HK-2 (cell line): Measurements from ENCODE around the gene PARP1.

Source experiments
- DNase-seq: peaks from one replicate; pipeline ENCODE4 v3.0.0-alpha.2; 2018; ENCODE audit not compliant: unreplicated experiment

Gene PARP1

GRCh38 chr1:226405411-226405988 lies 2.4 kb downstream of the PARP1 start:
- DNase-seq, result no peak

- DNase-seq, result no peak
These were observed 3.0 kb downstream of the PARP1 start for GRCh38 chr1:226404904-226405222.

GRCh38 chr1:226404063-226404903 lies 3.6 kb downstream of the PARP1 start:
- no peak for DNase-seq

- DNase-seq, result peak; percentile 64
These were observed 4.5 kb downstream of the PARP1 start for GRCh38 chr1:226403201-226404034.

- DNase-seq, result no peak
These were observed 5.1 kb downstream of the PARP1 start for GRCh38 chr1:226402739-226403165.

GRCh38 chr1:226401355-226402303 lies 6.3 kb downstream of the PARP1 start:
- no peak for DNase-seq

DNA sequence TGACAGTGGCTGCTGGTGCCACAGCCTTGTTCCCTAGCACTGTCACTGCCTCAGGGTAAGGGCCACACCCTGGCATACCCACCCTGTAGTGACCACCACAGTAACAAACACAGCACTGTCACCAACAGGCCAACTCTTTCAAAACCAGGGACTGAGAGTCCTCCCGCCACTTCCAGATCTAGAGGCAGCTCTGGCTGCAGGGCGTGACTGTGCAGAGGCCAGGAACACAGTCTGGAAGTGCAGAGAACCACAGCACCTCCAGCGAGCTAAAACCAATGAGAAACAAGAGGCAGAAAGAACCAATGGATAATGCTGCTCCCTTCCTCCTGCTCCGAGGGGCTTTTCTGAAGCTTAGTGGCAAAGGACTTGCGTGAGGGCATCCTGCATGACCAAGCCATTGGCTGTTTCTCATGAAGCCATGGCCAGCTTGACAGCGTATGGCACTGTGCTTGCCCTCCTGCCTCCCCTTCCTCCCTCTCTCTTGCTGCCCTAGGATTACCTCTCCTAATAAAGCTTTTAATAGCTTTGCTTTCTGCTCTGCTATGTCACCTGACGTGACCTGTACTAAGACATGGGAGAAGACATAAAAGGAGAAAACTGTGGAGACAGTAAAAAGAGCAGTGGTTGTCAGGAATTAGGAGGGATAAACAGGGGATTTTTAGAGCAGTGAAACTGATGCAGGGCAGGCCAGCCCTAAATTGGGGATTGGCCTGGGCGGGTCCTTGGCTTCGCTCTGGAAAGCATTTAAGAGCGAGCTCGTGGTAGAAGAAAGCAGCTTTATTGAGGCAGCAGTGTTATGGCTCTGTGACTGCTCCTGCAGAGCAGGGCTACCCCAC lies 7.2 kb downstream of the PARP1 start:
- no peak for DNase-seq

- no peak for DNase-seq
These were observed 9.8 kb downstream of the PARP1 start for GRCh38 chr1:226397955-226398636.

GRCh38 chr1:226397011-226397926 lies 10.6 kb downstream of the PARP1 start:
- DNase-seq, result no peak

GRCh38 chr1:226395753-226396152 lies 12.1 kb downstream of the PARP1 start:
- DNase-seq, result no peak

- no peak for DNase-seq
These were observed 13.4 kb downstream of the PARP1 start for GRCh38 chr1:226394462-226394861.

DNA sequence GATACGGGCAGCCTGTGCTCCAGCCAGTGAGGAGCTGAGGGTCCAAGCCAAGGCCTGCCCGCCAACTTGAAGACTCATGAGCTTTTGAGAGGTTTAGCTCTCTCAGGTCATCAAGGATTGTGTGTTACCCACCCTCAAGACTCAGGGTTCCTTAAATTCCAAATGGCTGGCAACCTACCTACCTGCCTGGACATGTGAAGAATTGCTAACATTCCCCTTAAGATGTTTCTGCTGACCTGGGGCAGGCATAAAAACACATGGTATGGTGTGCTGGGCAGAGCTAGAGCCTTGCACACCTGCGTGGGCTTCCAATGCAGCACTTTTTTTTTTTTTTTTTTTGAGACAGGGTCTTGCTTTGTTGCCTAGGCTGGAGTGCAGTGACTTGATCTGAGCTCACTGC lies 17.2 kb downstream of the PARP1 start:
- DNase-seq, result no peak

- no peak for DNase-seq
These were observed 19.8 kb downstream of the PARP1 start for GRCh38 chr1:226388131-226388530.

- no peak for DNase-seq
These were observed 23.2 kb downstream of the PARP1 start for GRCh38 chr1:226384717-226385116.

DNA sequence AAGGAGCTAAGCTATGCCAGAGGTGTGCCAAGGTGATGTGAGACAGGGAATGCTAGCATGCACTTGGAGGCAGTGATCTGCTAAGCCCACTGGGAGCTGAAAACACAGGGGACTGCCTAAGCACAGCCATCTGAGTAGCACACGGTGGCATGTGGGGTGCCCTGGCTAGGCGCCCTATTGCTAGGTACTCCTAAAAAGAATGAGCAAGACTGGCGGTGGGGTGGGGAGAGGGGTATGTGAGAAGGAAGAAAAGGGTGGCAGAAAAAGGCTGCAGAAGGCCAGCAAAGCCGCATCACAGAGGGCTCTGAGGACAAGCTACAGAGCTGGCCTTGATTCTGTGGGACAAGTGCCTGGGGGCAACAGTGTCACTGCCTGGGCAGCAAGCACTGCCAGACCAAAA lies 23.9 kb downstream of the PARP1 start:
- no peak for DNase-seq

GRCh38 chr1:226382030-226382429 lies 25.9 kb downstream of the PARP1 start:
- DNase-seq, result no peak

GRCh38 chr1:226381226-226381998 lies 26.5 kb downstream of the PARP1 start:
- no peak for DNase-seq

DNA sequence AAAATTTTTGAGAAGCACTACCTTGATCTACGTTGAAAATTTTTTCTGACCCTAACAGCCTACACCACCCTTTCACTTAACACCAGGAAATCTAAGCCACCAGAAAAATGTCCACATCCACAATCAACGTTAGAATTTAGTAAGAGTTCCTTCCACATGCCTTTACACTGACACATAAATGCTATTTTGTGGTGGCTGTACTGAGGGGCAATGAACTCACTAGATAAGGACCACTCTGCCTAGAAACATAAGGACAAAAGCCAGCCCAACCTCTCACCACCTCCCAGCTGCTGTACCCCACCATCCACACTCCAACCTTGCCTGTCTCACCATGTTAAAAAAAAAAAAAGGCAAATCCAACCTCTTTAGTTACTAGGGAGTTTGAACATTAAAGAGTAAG lies 29.8 kb downstream of the PARP1 start:
- DNase-seq, result no peak
